ENCODE measurements around the gene MYCL.
A peak's percentile ranks its signal among the peaks of the same experiment; 100 is the strongest.
"Not testable (repeated sequence)": the region's sequence is repeated elsewhere in the genome, so short reads cannot be mapped to it uniquely, and the experiment has no call there.

MYCL gene

DNA sequence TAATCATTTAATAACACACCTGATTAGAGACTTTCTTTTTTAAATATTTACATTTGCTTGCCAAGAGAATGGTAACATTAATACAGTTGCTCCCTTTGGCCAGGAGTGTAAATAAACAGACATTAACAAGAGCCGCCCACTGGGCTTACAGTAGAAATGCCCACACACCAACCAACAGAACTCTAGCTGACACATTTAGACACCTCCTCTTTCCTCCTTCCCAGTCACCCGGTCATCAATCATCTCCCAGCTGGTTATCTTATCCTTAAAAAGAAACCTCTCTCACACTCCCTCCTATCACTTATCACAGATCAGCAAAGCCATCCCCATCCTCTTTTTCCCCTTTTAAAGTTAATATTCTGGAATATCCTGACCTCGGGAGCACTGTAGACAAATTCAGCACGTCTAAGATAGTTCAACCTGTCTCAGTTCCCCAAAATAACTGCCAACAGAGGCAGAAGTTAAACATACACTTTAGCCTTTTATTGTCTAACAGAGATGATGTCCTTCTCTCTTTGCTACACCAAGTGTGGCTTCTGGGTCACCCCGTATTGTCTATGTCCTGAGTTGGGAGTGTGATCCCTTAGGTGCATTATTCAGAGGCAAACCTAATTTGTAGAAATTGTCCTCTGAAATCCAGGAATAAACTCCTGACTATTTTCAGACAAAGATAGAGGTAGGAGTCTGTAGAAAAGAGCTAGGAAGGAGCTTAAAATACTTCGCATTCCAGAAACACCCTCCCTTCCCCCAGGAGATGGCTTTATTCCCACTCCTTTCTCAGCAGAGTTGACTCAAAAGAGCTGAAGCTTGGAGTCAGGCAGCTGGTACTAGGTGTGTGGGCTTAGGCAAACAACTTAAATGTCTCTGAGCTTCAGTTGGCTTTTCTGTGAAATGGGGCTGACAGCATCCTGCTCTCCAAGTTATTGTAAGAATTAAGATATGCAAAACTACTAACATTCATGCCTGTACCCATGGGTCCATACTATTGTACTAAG is 8.8 kb downstream of the MYCL start:
- DNase-seq (ENCODE audit: insufficient read length, low spot score): no peak
- FAIRE-seq: peak; percentile 76

DNA sequence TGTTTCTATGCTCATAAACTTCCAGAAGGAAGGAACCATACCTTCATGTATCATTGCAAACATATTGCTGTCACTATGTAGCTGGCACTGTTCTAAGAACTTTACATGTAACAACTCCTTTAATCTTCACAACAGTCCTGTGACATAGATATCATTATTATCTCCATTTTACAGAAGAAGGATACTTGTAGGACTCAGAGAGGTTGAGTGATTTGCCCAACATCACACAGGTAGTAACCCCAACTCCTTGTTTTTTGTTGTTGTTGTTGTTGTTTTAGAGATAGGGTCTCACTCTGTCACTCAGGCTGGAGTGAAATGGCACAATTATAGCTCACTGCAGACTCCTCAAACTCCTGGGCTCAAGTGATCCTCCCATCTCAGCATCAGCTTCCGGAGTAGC is 10.8 kb downstream of the MYCL start:
- FAIRE-seq (no peak), DNase-seq (ENCODE audit: insufficient read length, low spot score) (no peak)

DNA sequence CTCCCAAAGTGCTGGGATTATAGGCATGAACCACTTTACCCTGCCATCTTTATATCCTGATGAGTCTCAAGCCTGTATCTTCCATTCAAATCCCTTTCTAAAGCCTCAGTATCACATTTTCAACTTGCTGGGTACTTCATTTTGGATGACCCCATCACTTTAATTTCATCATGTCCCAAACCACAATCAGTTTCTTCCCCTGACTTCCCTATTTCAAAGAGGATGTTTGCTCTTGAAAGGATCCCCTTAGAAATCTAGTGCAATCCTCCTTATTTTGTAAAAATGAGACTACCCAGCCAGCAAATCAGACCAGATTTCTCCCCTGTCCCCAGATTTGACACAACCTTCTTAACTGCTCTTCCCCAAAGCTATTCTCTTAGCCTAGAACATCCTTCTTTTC is 11.4 kb downstream of the MYCL start:
- FAIRE-seq (no peak), DNase-seq (ENCODE audit: insufficient read length, low spot score) (no peak)

DNA sequence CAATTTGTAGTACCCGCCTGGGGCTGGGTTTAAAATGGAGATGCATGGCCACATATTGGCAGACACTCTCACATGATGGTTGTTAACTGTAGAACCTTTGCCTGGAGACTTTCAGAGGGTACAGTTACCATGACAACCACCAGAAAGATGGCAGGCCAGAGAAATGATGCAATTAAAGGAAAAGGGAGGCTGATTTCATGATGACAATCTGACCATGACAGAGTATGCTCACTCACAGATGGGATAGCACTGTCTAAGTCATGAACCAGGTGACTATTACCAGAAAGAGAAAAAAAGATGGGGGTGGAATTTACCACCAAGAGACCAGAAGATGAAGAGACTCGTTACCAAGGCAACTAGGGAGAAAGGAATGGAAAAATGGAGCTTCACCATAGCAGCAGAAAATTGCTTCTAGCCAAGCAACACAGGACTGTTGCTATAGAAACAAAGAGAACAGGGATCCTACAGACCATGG is 14.9 kb downstream of the MYCL start:
- no peak for DNase-seq (ENCODE audit: insufficient read length, low spot score)
- no peak for FAIRE-seq

DNA sequence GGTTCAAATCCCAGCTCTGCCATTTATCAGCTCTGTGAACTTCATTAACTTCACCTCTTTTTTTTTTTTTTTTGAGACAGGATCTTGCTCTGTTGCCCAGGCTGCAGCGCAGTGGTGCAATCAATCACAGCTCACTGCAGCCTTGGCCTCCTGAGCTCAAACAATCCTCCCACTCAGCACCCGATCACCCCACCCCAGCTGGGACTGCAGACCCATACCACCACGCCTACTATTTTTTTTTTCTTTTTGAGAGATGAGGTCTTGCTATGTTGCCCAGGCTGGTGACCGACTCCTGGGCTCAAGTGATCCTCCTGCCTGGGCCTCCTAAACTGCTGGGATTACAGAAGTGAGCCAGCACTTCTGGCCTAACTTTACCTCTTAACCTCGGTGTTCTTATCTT is 16.2 kb downstream of the MYCL start:
- DNase-seq (ENCODE audit: insufficient read length, low spot score) (no peak), FAIRE-seq (no peak)

DNA sequence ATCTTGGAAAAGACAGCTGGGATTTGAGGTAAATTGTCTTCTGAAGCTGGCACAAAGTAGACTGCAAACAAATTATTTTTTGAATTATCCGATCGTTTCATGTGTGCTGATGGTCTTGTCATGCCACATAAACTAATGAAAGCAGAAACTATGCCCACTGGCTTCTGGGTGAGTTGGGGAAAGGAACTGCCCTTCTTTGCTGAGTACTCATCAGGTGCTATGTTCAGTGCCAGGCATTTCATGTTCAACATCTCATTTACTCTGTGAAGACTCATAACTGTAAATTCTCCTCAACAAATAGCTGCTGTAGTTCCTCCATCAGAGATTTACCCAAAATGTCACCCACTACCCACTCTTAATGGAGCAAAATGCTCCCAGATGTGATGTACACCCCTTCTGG is 19.6 kb downstream of the MYCL start:
- FAIRE-seq: no peak
- no peak for DNase-seq (ENCODE audit: insufficient read length, low spot score)

DNA sequence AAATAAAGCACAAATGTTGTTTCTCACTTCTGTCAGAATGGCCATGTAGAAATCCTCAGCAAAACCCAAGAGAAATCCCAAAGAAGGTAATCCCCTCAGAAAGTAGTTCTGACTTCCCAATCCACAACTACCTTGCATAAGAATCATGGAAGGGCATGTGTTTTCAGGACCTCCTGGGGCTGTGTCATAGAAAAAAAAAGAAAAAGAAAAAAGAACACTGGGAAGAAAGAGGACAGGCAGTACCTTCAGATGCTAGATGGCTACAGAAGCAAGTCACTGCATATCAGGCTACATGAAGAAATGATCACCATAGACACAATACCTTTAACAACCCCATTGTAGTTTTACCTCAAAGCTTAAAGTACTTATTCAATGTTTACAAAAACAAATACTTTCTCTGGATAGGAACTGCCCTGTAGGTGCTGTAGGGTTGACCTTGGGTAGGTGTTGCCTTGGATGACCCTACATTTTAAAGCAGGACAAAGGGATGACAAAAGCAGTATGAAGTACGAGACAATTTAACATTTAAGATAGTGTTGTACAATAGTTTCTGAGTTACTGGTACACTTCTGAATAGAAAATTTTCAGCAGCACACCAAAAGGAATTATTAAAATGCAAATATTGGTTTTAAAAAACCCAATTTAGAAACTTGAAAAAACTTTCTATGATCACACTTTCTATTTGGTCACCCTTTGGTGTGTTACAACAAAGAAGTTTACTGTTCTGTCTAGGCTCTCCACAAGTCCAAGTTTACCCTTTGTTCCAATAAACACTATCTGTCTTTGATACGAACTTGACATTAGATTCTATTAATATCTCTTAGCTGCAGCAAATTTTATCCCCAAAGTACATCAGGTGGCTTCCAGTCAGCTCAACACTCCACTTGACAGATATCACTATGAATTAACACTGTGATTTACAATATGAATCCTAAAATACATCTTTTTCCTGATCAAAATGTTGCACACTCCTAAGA is 23.4 kb downstream of the MYCL start:
- no peak for FAIRE-seq
- DNase-seq (ENCODE audit: insufficient read length, low spot score): no peak

DNA sequence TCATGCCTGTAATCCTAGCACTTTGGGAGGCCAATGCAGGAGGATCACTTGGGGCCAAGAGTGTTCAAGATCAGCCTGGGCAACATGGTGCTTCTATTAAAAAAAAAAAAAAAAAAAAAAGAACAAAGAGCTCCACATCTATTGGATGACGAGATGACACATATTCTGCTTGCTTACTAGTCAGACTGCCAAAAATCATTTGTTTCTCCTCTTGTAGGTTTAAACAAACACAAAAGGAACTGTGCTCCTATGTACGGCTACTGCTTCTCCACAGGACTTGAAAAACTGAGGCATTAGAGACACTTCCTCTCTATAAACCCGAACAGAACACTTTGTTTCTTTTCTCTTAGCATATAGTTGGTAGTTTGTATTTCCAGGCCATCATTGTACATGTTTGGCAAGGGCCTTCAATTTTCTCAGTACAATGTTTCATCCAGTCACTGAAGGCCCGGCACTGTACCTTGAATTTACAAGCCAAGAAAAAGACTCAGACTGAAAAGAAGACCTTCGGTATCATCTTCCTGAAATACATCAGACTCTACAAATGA is 24.4 kb downstream of the MYCL start:
- DNase-seq (ENCODE audit: insufficient read length, low spot score): no peak

DNA sequence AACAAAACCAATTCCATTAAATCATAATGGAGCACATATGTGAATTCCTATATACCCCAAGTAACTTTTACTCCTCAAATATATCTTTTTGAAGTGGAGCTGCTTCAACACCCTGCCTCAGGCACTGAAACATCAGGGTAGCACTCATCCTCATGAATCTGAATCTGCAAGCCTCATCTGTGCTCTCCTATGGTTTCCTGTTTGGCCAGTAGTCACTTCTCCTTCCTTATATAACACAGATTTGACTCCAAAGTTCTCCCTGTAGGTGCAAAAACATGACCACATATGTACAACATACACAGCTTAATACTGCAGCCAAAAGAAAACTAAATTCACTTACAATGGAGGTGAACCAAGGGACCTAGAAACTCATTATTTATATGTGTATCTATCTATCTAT is 25.6 kb downstream of the MYCL start:
- no peak for FAIRE-seq

More for the DNA sequence above, 24.4 kb downstream of the MYCL start:
- FAIRE-seq: no peak

DNA sequence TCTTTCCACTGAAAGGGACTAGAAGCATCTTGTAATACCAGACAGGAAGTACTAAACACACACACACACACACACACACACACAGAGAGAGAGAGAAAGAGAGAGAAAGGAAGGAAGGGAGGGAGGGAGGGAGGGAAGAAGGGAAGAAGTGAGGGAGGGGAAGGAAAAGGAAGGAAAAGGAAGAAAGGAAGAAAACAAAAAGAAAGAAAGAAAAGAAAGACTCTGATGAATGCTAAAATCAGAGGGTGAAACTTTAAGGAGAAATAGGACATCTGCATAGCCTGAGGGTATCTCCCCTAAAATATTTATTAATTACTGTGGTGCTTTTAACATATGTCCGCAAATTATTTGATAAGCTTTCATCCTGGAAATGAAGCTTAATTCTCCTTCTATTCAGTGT is 29.0 kb downstream of the MYCL start:
- FAIRE-seq (no peak), DNase-seq (ENCODE audit: insufficient read length, low spot score) (no peak)

More for the DNA sequence above, 25.6 kb downstream of the MYCL start:
- no peak for DNase-seq (ENCODE audit: insufficient read length, low spot score)

DNA sequence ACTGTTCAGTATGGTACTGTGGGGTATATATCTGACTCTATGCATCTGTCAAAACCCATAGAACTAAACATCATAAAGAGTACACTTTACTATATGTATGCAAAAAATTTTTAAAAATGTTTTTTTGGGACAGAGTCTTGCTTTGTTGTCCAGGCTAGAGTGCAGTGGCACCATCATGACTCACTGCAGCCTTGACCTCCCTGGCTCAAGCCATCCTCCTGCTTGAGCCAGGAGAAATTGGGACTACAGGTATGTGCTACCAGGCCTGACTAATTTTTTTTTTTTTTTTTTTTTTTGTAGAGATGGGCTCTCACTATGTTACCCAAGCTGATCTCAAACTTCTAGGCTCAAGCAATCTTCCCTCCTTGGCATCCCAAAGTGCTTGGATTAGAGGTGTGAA is 29.9 kb downstream of the MYCL start:
- DNase-seq (ENCODE audit: insufficient read length, low spot score): no peak
- FAIRE-seq: no peak

DNA sequence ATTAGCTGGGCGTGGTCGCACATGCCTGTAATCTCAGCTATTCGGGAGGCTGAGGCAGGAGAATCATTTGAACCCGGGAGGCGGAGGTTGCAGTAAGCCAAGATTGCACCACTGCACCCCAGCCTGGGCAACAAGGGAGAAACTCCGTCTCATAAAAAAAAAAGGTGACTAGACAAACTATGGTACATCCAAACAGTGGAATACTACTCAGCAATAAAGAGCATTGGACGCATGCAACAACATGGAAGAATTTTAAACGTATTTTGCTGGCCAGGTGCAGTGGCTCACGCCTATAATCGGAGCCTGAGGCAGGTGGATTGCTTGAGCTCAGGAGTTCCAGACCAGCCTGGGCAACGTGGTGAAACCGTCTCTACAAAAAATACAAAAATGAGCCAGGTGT is 30.7 kb downstream of the MYCL start:
- FAIRE-seq; DNase-seq (ENCODE audit: insufficient read length, low spot score): not testable (repeated sequence)

DNA sequence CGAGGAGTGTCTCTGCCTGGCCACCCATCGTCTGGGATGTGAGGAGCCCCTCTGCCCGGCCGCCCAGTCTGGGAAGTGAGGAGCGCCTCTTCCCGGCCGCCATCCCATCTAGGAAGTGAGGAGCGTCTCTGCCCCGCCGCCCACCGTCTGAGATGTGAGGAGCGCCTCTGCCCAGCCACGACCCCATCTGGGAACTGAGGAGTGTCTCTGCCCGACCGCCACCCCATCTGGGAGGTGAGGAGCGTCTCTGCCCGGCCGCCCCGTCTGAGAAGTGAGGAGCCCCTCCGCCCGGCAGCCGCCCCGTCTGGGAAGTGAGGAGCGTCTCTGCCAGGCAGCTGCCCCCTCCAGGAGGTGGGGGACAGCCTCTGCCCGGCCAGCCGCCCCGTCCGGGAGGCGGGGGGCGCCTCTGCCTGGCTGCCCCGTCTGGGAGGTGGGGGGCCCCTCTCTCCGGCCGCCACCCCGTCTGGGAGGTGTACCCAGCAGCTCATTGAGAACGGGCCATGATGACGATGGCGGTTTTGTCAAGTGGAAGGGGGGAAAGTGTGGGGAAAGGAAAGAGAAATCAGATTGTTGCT is 32.1 kb downstream of the MYCL start:
- not testable (repeated sequence) for DNase-seq (ENCODE audit: insufficient read length, low spot score); FAIRE-seq

DNA sequence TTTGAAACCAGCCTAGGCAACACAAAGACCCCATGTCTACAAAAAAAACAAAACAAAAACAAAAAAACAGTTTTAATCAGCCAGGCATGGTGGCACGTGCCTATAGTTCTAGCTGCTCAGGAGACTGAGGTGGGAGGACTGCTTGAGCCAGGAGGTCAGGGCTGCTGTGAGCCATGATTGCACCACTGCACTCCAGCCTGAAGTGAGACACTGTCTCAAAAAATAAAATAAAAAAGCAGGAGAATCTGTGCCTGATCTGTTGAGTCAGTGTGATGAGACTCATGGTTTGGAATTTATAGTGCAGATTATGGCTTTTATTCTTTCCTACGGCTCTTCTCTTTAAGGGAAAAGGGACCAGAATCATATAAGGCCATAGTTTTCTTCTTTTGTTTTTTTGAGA is 35.0 kb downstream of the MYCL start:
- no peak for DNase-seq (ENCODE audit: insufficient read length, low spot score)

DNA sequence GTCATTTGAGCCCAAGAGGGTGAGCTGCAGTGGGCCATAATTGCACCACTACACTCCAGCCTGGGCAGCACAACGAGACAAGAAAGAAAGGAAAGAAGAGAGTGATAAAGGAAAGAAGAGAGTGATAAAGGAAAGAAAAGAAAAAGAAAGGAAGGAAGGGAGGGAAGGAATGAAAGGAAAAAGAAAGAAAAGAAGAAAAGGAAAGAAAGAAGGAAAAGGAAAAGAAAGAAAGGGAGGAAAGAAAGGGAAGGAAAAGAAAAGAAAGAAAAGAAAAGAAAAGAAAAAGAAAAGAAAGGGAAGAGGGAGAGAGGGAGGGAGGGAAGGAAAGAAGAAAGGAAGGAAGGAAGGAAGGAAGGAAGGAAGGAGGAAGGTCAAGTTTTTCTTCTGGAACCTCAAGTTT is 36.0 kb downstream of the MYCL start:
- DNase-seq (ENCODE audit: insufficient read length, low spot score) (no peak), FAIRE-seq (no peak)

More for the DNA sequence above, 35.0 kb downstream of the MYCL start:
- FAIRE-seq: no peak

DNA sequence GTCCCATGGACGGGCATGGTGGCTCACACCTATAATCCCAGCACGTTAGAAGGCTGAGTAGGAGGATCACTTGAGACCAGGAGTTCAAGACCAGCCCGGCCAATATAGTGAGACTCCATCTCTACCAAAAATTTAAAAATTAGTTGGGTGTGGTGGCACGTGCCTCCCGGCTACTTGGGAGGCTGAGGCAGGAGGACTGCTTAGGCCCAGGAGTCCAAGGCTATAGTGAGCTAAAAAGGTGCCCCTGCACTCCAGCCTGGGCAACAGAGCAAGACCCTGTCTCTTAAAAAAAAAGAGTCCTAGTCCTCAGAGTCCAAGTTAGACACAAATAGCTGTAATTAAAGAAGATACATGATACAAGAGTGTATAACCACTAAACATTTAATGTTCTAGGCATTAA is 38.5 kb downstream of the MYCL start:
- FAIRE-seq (no peak), DNase-seq (ENCODE audit: insufficient read length, low spot score) (no peak)

DNA sequence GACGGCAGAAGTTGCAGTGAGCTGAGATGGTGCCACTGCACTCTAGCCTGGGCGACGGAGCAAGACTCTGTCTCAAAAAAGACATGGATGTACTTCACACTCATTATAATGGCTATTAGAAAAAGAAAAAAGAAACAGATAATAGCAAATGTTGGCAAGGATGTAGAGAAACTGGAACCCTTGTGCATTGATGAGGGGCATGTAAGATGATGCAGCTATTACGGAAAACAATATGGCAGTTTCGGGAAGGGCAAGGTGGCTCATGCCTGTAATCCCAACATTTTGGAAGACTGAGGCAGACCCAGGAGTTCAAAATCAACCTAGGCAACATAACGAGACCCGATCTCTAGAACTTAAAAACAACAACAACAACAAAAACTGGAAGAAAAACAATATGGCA is 40.7 kb downstream of the MYCL start:
- FAIRE-seq (no peak), DNase-seq (ENCODE audit: insufficient read length, low spot score) (no peak)

DNA sequence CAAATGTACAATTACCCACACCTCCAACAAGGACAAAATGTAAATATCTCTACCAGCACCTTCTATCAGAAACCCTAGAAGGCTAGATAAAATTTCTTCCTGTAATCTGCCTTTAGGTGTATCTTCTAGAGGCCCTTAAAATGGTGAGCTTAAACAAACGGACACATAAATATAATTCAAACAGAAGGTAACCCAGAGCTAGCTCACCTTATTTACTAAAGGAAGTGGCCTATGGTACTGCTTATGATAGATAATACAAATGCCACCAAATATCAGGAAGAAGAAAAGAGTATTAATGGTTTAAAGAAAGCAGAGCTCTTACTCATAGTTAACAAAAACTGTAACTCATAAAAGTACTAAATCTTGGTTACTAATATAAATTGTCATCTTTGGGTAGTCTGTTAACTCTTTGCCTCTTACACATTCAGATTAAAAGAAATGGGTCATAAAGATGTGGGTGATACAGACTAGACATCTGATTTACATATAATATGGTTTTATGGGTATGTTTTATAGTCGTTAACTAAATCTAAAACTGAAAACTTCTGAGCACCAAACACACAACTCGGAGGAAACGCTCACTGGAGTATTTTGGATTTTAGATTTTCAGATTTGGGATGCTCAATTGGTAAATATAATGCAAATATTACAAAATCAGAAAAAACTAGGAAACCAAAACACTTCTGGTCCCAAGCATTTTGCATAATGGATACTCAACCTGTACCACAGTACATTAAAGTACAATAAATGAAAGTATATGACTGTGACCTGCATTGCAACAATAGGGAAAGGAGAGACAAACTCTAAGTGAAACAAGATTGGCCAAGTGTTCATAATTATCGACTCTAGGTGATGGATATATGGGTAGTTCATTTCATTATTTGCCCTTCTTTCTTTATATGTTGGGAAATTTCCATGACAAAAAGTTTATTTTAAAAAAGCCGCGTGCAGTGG is 41.6 kb downstream of the MYCL start:
- FAIRE-seq (peak; percentile 52), DNase-seq (ENCODE audit: insufficient read length, low spot score) (no peak)

DNA sequence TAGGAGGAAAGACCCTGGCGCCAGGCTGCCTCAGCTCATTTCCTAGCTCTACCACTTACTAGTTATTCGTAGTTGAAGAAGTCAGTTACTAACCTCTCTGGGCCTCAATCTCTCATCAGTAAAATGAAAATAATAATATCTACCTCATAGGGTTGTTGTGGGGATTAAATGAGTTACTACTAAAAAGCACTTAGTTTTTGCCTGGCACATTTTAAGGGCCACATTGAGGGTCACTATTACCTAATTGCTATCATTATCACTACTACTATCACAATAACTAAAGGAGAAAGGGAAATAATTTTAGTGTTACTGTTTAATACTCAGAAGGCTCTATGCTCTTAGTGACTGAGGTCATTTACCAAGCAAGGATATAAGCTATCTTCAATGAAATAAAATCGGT is 43.4 kb downstream of the MYCL start:
- no peak for DNase-seq (ENCODE audit: insufficient read length, low spot score)
- no peak for FAIRE-seq
